HG03159 (cell line): Measurements from ENCODE around the gene PTPN4.
A peak's percentile ranks its signal among the peaks of the same experiment; 100 is the strongest.
"Not testable (repeated sequence)": the region's sequence is repeated elsewhere in the genome, so short reads cannot be mapped to it uniquely, and the experiment has no call there.

Experiments
- ATAC-seq: cut with Tn5 transposase; IDR thresholded peaks from one replicate; pipeline ENCODE4 v1.9.1; 2021; ENCODE audit warnings: mild to moderate bottlenecking, moderate library complexity; ENCODE audit not compliant: unreplicated experiment

The PTPN4 gene

GRCh38 chr2:119937680-119938079 lies 178.0 kb downstream of the PTPN4 start:
- ATAC-seq, result no peak

- ATAC-seq, result no peak
Observed at GRCh38 chr2:119939915-119940314, 180.2 kb downstream of the PTPN4 start.

- no peak for ATAC-seq
Observed at GRCh38 chr2:119940856-119941255, 181.1 kb downstream of the PTPN4 start.

- no peak for ATAC-seq
Observed at GRCh38 chr2:119941388-119941787, 181.7 kb downstream of the PTPN4 start.

- ATAC-seq, result no peak
Observed at GRCh38 chr2:119941981-119942513, 182.3 kb downstream of the PTPN4 start.

- no peak for ATAC-seq
Observed at GRCh38 chr2:119943058-119943457, 183.3 kb downstream of the PTPN4 start.

- ATAC-seq, result no peak
Observed at GRCh38 chr2:119947535-119947934, 187.8 kb downstream of the PTPN4 start.

GRCh38 chr2:119950966-119951365 lies 191.2 kb downstream of the PTPN4 start:
- ATAC-seq, result no peak

- no peak for ATAC-seq
Observed at GRCh38 chr2:119958670-119959268, 199.0 kb downstream of the PTPN4 start.

GRCh38 chr2:119960821-119961220 lies 201.1 kb downstream of the PTPN4 start:
- no peak for ATAC-seq

- no peak for ATAC-seq
Observed at GRCh38 chr2:119981896-119982295, 222.2 kb downstream of the PTPN4 start.

- ATAC-seq, result no peak
Observed at GRCh38 chr2:119982506-119982905, 222.8 kb downstream of the PTPN4 start.

GRCh38 chr2:119983108-119983507 lies 223.4 kb downstream of the PTPN4 start:
- ATAC-seq, result no peak

- ATAC-seq, result no peak
Observed at GRCh38 chr2:119996148-119996547, 236.4 kb downstream of the PTPN4 start.

GRCh38 chr2:119996896-119997891 lies 237.5 kb downstream of the PTPN4 start:
- not testable (repeated sequence) for ATAC-seq

GRCh38 chr2:120001471-120001870 lies 241.7 kb downstream of the PTPN4 start:
- ATAC-seq, result no peak

- no peak for ATAC-seq
Observed at GRCh38 chr2:120004254-120004653, 244.5 kb downstream of the PTPN4 start.

- peak; percentile 95 for ATAC-seq
Observed at GRCh38 chr2:120005834-120006521, 246.3 kb downstream of the PTPN4 start.

GRCh38 chr2:120007851-120008250 lies 248.1 kb downstream of the PTPN4 start:
- ATAC-seq, result no peak

GRCh38 chr2:120012363-120012762 lies 252.6 kb downstream of the PTPN4 start:
- no peak for ATAC-seq
